ENCODE measurements around the gene ROBO1. TPM values are rescaled to one million over a fixed set of nuclear protein-coding genes. Genes with fewer than 3 reads are reported as not detected.

The ROBO1 gene
- total RNA-seq, 2 experiments from 2014 or later, result 0.36 to 0.69 TPM

DNA sequence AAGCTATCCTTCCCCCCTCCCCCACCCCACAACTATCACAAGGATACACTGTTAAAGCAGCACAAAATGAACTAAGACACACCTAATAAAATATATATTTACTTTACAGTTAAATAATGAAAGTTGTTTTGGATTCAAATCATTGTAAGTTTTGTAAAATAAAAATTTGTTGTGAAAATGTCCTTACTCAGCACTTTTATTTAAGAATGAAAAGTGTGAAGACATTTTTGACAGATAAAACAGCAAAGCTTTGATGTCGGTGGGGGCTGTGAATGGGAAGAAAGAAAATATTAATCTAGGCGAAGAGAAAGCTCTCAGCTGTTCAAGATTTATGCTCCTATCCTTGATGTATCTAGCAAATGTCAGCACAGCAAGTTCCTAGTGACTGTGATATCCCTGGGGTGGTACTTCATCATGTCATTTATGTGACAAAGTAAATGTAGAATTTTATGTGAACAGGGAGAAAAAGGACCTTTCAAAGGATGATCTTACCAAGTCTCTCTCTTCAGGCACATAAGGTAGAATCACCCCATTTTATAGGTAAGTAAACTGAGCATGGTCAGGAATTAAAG is 216.4 kb downstream of the ROBO1 start:
- H3K9me3 Mint-ChIP-seq, result peaks cover 2% of the 10 kb centered on the region
- no peak overlapping the region for H3K4me3 ChIP-seq (ENCODE audit: low read length)
- no peaks in the 10 kb centered on the region for H3K36me3 Mint-ChIP-seq (ENCODE audit: low read depth)

DNA sequence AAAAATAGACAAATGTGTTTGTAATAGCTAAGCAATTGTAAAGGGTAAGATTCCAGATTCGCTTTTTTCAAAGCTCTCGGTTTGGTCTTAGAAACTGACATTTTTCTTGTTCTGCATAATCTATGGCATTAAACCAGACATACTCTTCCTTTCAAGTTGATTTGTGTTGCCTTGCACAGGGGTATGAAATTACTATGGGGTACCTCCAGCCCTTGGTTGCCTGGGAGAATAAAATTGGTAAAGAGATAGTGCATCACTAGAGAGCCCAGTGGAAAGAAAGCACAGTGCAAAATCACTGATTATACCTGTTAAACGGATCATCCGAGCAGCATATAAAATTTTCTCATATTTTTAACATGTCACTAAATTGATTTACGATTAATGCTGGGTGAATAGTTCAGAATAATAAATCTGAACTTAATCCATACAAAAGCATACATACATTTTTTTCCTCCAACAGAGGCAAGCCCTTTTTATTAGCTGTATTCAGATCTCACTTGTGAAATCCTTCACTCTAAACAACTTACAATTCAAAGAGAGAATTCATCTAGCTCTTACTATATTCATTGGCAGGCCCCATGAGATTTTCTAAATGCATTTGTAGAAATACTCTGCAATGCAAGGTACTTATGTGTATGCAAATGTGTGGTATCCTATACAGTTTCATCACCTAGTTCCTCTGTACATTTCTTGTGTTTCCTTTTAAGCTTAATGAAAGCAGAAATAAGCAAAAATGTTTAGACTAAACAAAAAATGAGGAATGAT is 224.4 kb downstream of the ROBO1 start:
- H3K9me3 ChIP-seq (ENCODE audit: control insufficient read depth in 1 of 2, insufficient read depth in 1 of 2, low read length in 2 of 2), result peaks cover 0 to 6% of the 10 kb centered on the region in 2 experiments
- intact Hi-C loops (cut with DNase I, micrococcal nuclease), result no loop called here
- ChIA-PET POLR2A (no interaction called here), CTCF (no interaction called here)
- Mint-ChIP-seq H3K9me3 (peaks cover 2% of the 10 kb centered on the region), H3K4me1 (ENCODE audit: low read depth) (no peaks in the 10 kb centered on the region), H3K4me3 (no peak overlapping the region), H3K36me3 (ENCODE audit: low read depth) (no peaks in the 10 kb centered on the region), H3K27ac (no peak overlapping the region), H3K27me3 (no peaks in the 10 kb centered on the region)
- H3K36me3 ChIP-seq (ENCODE audit: insufficient read depth, low read length), result no peaks in the 10 kb centered on the region
- no peaks in the 10 kb centered on the region for H3K27me3 ChIP-seq (ENCODE audit: control insufficient read depth in 1 of 2, insufficient read depth in 2 of 2, low read length in 2 of 2)
- H3K27ac ChIP-seq (ENCODE audit: low read depth in 1 of 2, low read length in 2 of 2), result no peak overlapping the region
- H3K4me3 ChIP-seq (ENCODE audit: low read length), result no peak overlapping the region
- no peaks in the 10 kb centered on the region for H3K4me1 ChIP-seq (ENCODE audit: insufficient read depth, low read length)
- DNase-seq (no peak), ATAC-seq (ENCODE audit: poor library complexity) (no peak)
- TF ChIP-seq CTCF (IDR thresholded peaks at IDR 0.05), result no peak

More for the DNA sequence above, 216.4 kb downstream of the ROBO1 start:
- Histone ChIP-seq H3K4me1 (ENCODE audit: insufficient read depth, low read length) (no peaks in the 10 kb centered on the region), H3K9me3 (ENCODE audit: control insufficient read depth in 1 of 2, insufficient read depth in 1 of 2, low read length in 2 of 2) (peaks cover 0 to 6% of the 10 kb centered on the region in 2 experiments), H3K36me3 (ENCODE audit: insufficient read depth, low read length) (no peaks in the 10 kb centered on the region), H3K27me3 (ENCODE audit: control insufficient read depth in 1 of 2, insufficient read depth in 2 of 2, low read length in 2 of 2) (no peaks in the 10 kb centered on the region), H3K27ac (ENCODE audit: low read depth in 1 of 2, low read length in 2 of 2) (no peak overlapping the region)
- H3K27ac Mint-ChIP-seq, result no peak overlapping the region
- intact Hi-C loops (cut with DNase I, micrococcal nuclease), result no loop called here
- H3K4me1 Mint-ChIP-seq (ENCODE audit: low read depth), result no peaks in the 10 kb centered on the region
- POLR2A ChIA-PET, result no interaction called here
- H3K4me3 Mint-ChIP-seq, result no peak overlapping the region
- H3K27me3 Mint-ChIP-seq, result no peaks in the 10 kb centered on the region
- CTCF ChIA-PET, result interaction anchor here (0.6 kb wide), 1 partner anchor 395 kb away, joined by 3 read pairs; no protein-coding TSS in a partner anchor
- ATAC-seq (ENCODE audit: poor library complexity) (no peak), DNase-seq (no peak)
- TF ChIP-seq CTCF (IDR thresholded peaks at IDR 0.05), result no peak

DNA sequence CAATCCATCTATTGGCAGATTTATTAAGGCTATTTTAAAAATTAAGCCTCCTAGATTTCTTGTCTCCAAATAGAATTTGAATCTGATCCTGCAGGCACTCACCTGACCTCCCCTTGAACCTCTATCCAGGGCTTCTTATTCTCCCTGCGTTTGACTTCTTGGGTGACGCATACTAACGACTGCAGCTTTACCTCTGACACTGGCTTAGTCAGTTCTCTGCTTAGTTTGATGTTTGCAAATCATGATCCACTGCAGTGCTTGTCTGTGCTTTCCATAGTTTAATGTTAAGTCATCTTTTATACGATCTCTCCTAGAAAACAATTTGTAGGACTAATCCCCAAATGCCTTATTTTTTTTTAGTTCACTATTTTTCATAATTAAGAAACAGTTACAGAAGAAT is 233.1 kb downstream of the ROBO1 start:
- Histone ChIP-seq H3K36me3 (ENCODE audit: insufficient read depth, low read length) (no peaks in the 10 kb centered on the region), H3K9me3 (ENCODE audit: control insufficient read depth in 1 of 2, insufficient read depth in 1 of 2, low read length in 2 of 2) (no peaks in the 10 kb centered on the region), H3K27ac (ENCODE audit: low read depth in 1 of 2, low read length in 2 of 2) (no peak overlapping the region), H3K4me3 (ENCODE audit: low read length) (no peak overlapping the region), H3K4me1 (ENCODE audit: insufficient read depth, low read length) (no peaks in the 10 kb centered on the region), H3K27me3 (ENCODE audit: control insufficient read depth in 1 of 2, insufficient read depth in 2 of 2, low read length in 2 of 2) (no peaks in the 10 kb centered on the region)
- DNase-seq, result no peak
- Mint-ChIP-seq H3K9me3 (peaks cover 10% of the 10 kb centered on the region), H3K27ac (no peak overlapping the region), H3K4me3 (no peak overlapping the region), H3K36me3 (ENCODE audit: low read depth) (no peaks in the 10 kb centered on the region), H3K27me3 (no peaks in the 10 kb centered on the region), H3K4me1 (ENCODE audit: low read depth) (no peaks in the 10 kb centered on the region)
- TF ChIP-seq CTCF (IDR thresholded peaks at IDR 0.05), result no peak
- ChIA-PET CTCF (no interaction called here), POLR2A (no interaction called here)
- intact Hi-C loops (cut with DNase I, micrococcal nuclease), result no loop called here
- no peak for ATAC-seq (ENCODE audit: poor library complexity)

Data from CD4-positive, alpha-beta T cell (primary cell).